Neutrophil (primary cell): Measurements from ENCODE around the gene IRF3.
A peak's percentile ranks its signal among the peaks of the same experiment; 100 is the strongest.

Source experiments
- H3K27ac ChIP-seq: fragments of 200-600 bp; sonication (generic); 2 replicates; pipeline ENCODE4 v1.5.1; 2016; ENCODE audit warnings: mild to moderate bottlenecking, moderate library complexity
- H3K27me3 ChIP-seq: fragments of 200-600 bp; sonication (generic); 2 replicates; pipeline ENCODE4 v1.6.0; 2016; ENCODE audit warnings: mild to moderate bottlenecking
- H3K36me3 ChIP-seq: fragments of 200-600 bp; sonication (generic); 2 replicates; pipeline ENCODE4 v1.5.1; 2017
- H3K4me1 ChIP-seq, 2 experiments: fragments of 200-600 bp in 1 of 2; sonication (generic) in 1 of 2; 1 replicate in 1 of 2; 2 replicates in 1 of 2; pipeline versions ENCODE4 v1.5.1 to v1.6.1; 2013 to 2016; ENCODE audit warnings: low read depth in 1 of 2, low read length in 1 of 2, mild to moderate bottlenecking in 1 of 2, moderate library complexity in 1 of 2; ENCODE audit not compliant: control insufficient read depth in 1 of 2, insufficient read depth in 1 of 2
- H3K4me3 ChIP-seq, 2 experiments: fragments of 200-600 bp in 1 of 2; sonication (generic) in 1 of 2; 1 replicate in 1 of 2; 2 replicates in 1 of 2; pipeline ENCODE4 v1.5.1; 2013 to 2016; ENCODE audit warnings: low read depth in 1 of 2, low read length in 1 of 2, mild to moderate bottlenecking in 1 of 2, moderate library complexity in 1 of 2
- H3K9me3 ChIP-seq: fragments of 200-600 bp; sonication (generic); 2 replicates; pipeline ENCODE4 v1.5.1; 2016
- TF ChIP-seq, protein P1 (sequence below): fragments of 200-600 bp; sonication (generic); IDR thresholded peaks from 2 replicates; pipeline ENCODE4 v1.5.1; 2016; ENCODE audit warnings: antibody characterized with exemption

IRF3 gene

DNA sequence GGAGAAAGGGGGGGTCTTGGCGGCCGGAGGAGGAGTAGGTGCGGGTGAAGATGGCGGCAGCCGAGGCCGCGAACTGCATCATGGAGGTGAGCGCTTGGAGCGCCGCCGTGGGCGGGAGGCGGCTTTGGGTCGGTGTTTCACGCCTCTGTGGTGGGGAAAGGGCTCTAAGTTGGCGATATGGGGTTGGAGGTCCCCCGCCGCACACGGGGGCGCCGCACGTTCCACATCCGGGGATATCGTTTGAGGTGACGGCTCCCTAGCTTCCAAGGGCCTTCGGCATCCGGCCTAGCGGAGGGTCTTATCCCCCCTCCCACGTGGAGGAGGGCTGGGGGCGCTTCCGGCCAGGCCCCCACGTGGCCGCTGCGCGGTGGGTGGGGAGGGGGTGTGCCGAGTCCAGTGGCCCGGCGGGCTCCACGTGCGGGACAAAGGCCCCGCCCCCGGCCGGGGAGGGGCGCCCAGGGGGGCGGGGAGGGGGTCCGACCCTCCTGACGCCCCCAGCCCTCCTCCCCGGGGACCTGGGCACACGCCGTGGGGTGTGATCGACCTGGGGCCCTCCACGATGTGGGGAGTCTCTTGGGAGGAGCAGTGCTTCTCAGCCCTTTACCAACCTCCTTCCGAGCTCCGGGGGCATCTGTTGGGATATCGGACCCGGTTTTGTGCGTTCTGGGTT, 11.7 kb upstream of the IRF3 start, which contains the start of gene PRMT1:
PRMT1 (plus strand) TSS at position 41 of the 670 bp plus-strand sequence; CDS start at position 51, 10 bp downstream.
- no peaks in the 10 kb centered on the region for H3K9me3 ChIP-seq
- H3K27ac ChIP-seq = peak within 1 kb of the TSS; percentile 90
- peaks cover 26 to 33% of the 10 kb centered on the region in 2 experiments for H3K4me1 ChIP-seq
- H3K27me3 ChIP-seq = no peaks in the 10 kb centered on the region
- H3K4me3 ChIP-seq = peak within 1 kb of the TSS; percentile 68 to 92
- no peaks in the 10 kb centered on the region for H3K36me3 ChIP-seq
- TF ChIP-seq, protein P1, sequence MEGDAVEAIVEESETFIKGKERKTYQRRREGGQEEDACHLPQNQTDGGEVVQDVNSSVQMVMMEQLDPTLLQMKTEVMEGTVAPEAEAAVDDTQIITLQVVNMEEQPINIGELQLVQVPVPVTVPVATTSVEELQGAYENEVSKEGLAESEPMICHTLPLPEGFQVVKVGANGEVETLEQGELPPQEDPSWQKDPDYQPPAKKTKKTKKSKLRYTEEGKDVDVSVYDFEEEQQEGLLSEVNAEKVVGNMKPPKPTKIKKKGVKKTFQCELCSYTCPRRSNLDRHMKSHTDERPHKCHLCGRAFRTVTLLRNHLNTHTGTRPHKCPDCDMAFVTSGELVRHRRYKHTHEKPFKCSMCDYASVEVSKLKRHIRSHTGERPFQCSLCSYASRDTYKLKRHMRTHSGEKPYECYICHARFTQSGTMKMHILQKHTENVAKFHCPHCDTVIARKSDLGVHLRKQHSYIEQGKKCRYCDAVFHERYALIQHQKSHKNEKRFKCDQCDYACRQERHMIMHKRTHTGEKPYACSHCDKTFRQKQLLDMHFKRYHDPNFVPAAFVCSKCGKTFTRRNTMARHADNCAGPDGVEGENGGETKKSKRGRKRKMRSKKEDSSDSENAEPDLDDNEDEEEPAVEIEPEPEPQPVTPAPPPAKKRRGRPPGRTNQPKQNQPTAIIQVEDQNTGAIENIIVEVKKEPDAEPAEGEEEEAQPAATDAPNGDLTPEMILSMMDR = no peak

DNA sequence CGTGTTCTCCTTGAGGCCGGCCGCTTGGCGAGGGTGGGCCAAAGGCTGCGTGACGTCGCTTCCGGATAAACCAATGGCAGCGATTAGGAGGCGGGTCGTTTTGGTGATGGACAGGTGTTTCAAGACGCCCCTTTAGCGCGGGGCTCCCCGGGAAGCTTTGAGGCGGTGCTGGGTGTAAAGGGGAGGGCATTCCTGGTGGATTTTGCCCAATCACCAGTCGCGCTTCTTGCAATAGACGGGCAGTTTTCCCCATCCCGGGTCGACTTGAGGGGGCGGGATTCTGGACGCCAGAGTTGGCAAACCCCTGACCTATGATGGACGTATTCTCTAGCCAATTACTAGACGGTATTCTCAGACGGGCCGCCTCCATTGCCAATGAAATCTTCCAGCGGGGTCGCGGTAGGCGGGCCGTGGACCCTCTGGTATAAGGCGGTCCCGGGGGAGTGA, 11.2 kb upstream of the IRF3 start:
- H3K4me1 ChIP-seq = peaks cover 30 to 33% of the 10 kb centered on the region in 2 experiments
- H3K4me3 ChIP-seq = peak overlapping the region; percentile 68 to 92
- TF ChIP-seq, protein P1 = peak; percentile 21
- H3K36me3 ChIP-seq = no peaks in the 10 kb centered on the region
- peak overlapping the region; percentile 90 for H3K27ac ChIP-seq
- H3K27me3 ChIP-seq = no peaks in the 10 kb centered on the region
- no peaks in the 10 kb centered on the region for H3K9me3 ChIP-seq

DNA sequence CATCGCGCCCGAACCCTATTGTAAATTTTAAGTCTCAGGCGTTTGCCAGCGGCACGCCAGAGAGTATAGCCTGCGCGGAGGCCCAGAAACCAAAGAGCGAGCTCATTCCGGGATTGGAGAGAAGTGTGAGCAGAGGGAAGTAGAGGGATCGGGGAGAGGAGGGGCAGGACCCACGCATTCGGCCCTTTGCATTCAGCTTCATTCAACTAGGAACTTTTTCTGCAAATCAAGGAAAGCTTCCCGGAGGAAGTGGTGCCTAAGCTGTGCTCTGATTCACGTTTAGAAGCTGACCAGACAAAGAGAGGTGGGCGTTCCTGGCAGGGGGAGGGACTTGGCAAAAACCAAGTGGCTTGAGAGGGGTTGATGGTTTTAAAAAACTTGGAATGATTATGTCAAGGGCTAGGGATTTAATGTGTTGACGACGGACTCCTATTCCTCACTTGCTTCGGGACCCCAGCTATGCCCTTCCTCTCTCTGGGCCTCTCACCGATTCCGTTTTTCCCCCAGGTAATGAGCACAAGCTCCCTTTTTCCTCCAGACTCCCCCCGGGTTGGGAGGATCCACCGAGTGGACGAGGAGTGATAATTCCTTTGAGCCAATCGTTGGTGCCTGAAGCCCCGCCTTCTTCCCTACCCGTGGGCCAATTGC, 10.6 kb upstream of the IRF3 start:
- Histone ChIP-seq H3K27ac (peak overlapping the region; percentile 90), H3K36me3 (no peaks in the 10 kb centered on the region), H3K4me3 (peak overlapping the region; percentile 68 to 92), H3K27me3 (no peaks in the 10 kb centered on the region), H3K9me3 (no peaks in the 10 kb centered on the region), H3K4me1 (peaks cover 30 to 33% of the 10 kb centered on the region in 2 experiments)
- TF ChIP-seq, protein P1 = peak; percentile 27

DNA sequence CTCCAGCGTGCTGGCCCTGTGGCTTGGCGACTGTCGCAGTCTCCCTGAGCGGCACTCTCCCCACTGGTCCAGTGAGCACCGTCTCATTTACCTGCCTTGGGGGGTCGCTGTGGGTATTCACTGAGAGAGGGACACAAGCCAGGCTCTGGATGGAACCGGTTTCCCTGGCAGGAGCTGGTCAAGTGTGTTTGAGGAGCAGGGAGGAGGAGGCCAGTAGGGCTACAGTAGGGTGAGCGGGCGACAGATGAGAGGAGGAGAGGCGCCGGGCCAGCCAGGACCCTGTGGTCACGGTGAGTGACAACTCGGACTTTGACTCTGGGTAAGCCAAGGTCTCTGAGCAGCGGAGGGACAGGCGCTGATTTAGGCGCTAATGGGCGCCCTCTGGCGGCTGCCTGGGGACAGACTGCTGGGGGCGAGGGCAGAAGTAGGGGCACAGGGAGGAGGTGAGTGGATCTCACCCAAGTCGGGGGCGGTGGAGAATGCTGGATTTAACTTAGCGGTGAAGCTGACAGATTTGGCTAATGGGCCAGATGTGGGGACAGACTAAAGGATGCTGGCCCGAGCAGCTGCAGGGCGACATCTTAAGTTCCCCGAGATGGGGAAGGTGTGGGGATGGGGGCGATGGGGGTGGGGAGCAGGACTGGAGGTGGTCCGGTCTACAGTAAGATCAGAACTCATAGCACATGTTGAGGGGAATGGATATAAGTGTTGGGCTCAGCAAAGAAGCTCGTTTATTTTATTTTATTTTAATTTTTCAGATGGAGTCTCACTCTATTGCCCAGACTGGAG, 6.7 kb upstream of the IRF3 start:
- Histone ChIP-seq H3K36me3 (peaks cover 13% of the 10 kb centered on the region), H3K4me3 (no peak overlapping the region), H3K4me1 (peaks cover 12 to 15% of the 10 kb centered on the region in 2 experiments), H3K9me3 (no peaks in the 10 kb centered on the region), H3K27ac (peak overlapping the region; percentile 38), H3K27me3 (no peaks in the 10 kb centered on the region)
- TF ChIP-seq, protein P1 = peak; percentile 90

DNA sequence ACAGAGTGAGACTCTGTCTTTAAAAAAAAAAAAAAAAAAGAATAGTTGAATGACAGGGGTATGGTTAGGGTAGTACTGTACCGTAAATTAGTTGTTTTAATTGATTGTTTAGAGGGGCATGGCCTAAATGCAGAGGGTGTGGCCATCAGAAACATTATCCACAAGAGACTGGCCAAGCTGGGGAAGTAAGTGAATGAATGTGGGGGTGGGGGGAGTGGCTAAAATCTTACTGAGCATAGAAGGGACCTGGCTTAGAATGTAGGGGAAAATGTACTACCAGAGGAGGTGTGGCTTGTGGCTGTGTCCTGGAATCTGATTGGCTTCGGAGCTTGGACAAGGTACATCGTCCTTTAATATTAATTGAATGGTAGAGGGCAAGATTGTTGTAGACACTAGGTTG, 3.9 kb upstream of the IRF3 start:
- Histone ChIP-seq H3K27ac (no peak overlapping the region), H3K9me3 (no peaks in the 10 kb centered on the region), H3K36me3 (peaks cover 13% of the 10 kb centered on the region), H3K4me1 (peaks cover 14 to 22% of the 10 kb centered on the region in 2 experiments), H3K27me3 (no peaks in the 10 kb centered on the region), H3K4me3 (no peak overlapping the region)
- TF ChIP-seq, protein P1 = no peak
